NCI-H1694 treated with DMSO at 0.1 percent for 48 hours (cell line): Measurements from ENCODE around the gene FBXL17.

ENCODE experiments used
- DNase-seq: peaks from one replicate; lab custom pipeline; 2025; lab: John Stamatoyannopoulos, UW

The FBXL17 gene

GRCh38 chr5:107950776-107951175 is 431.1 kb downstream of the FBXL17 start:
- DNase-seq, result no peak

- DNase-seq, result no peak
Observed at GRCh38 chr5:107949688-107950341, 432.1 kb downstream of the FBXL17 start.

- DNase-seq, result no peak
Observed at GRCh38 chr5:107948377-107948776, 433.5 kb downstream of the FBXL17 start.

- no peak for DNase-seq
Observed at GRCh38 chr5:107945061-107945460, 436.8 kb downstream of the FBXL17 start.

GRCh38 chr5:107943923-107944322 is 438.0 kb downstream of the FBXL17 start:
- no peak for DNase-seq

- no peak for DNase-seq
Observed at GRCh38 chr5:107941036-107941435, 440.9 kb downstream of the FBXL17 start.

GRCh38 chr5:107937651-107938355 is 444.1 kb downstream of the FBXL17 start:
- no peak for DNase-seq

- DNase-seq, result no peak
Observed at GRCh38 chr5:107937204-107937603, 444.7 kb downstream of the FBXL17 start.

GRCh38 chr5:107936515-107936914 is 445.4 kb downstream of the FBXL17 start:
- no peak for DNase-seq

- DNase-seq, result no peak
Observed at GRCh38 chr5:107935645-107936044, 446.3 kb downstream of the FBXL17 start.

- DNase-seq, result no peak
Observed at GRCh38 chr5:107933326-107933725, 448.6 kb downstream of the FBXL17 start.

- no peak for DNase-seq
Observed at GRCh38 chr5:107930891-107931290, 451.0 kb downstream of the FBXL17 start.

GRCh38 chr5:107930092-107930491 is 451.8 kb downstream of the FBXL17 start:
- DNase-seq, result no peak

GRCh38 chr5:107929080-107929479 is 452.8 kb downstream of the FBXL17 start:
- no peak for DNase-seq

GRCh38 chr5:107926121-107926520 is 455.8 kb downstream of the FBXL17 start:
- DNase-seq, result no peak

GRCh38 chr5:107925200-107925599 is 456.7 kb downstream of the FBXL17 start:
- DNase-seq, result no peak

- DNase-seq, result no peak
Observed at GRCh38 chr5:107919969-107920368, 461.9 kb downstream of the FBXL17 start.

- no peak for DNase-seq
Observed at GRCh38 chr5:107919361-107919760, 462.5 kb downstream of the FBXL17 start.

- DNase-seq, result no peak
Observed at GRCh38 chr5:107917983-107918382, 463.9 kb downstream of the FBXL17 start.

- no peak for DNase-seq
Observed at GRCh38 chr5:107916731-107917725, 464.9 kb downstream of the FBXL17 start.

GRCh38 chr5:107915176-107915812 is 466.6 kb downstream of the FBXL17 start:
- DNase-seq, result no peak

GRCh38 chr5:107913494-107913893 is 468.4 kb downstream of the FBXL17 start:
- no peak for DNase-seq
